ENCODE measurements around the gene PEMT.

The PEMT gene

GRCh38 chr17:17493986-17494466, 97.5 kb downstream of the PEMT start:
- H3K27ac ChIP-seq (replicated peaks), result no peak overlapping the region
- H3K27me3 ChIP-seq (ENCODE audit: insufficient read depth, poor library complexity, severe bottlenecking), result no peaks in the 10 kb centered on the region
- TF ChIP-seq GABPA (IDR thresholded peaks at IDR 0.05; ENCODE audit: low read depth) (no peak), SPI1 (IDR thresholded peaks at IDR 0.05; ENCODE audit: borderline replicate concordance, low read depth) (no peak), REST (IDR thresholded peaks at IDR 0.05; ENCODE audit: insufficient replicate concordance, low read depth) (no peak), POLR2AphosphoS5 (IDR thresholded peaks at IDR 0.05; ENCODE audit: low read depth) (no peak), CTCF (IDR thresholded peaks at IDR 0.05; ENCODE audit: insufficient read depth, low read length) (no peak)
- DNase-seq (ENCODE audit: low read depth in 1 of 2, low spot score in 1 of 2), result no peak
- no peak overlapping the region for H3K4me3 ChIP-seq (replicated peaks; ENCODE audit: insufficient read depth, low read length)

- TF ChIP-seq SPI1 (IDR thresholded peaks at IDR 0.05; ENCODE audit: borderline replicate concordance, low read depth) (no peak), GABPA (IDR thresholded peaks at IDR 0.05; ENCODE audit: low read depth) (no peak), CTCF (IDR thresholded peaks at IDR 0.05; ENCODE audit: insufficient read depth, low read length) (no peak), REST (IDR thresholded peaks at IDR 0.05; ENCODE audit: insufficient replicate concordance, low read depth) (no peak), POLR2AphosphoS5 (IDR thresholded peaks at IDR 0.05; ENCODE audit: low read depth) (no peak)
- Histone ChIP-seq H3K27me3 (ENCODE audit: insufficient read depth, poor library complexity, severe bottlenecking) (no peaks in the 10 kb centered on the region), H3K4me3 (replicated peaks; ENCODE audit: insufficient read depth, low read length) (no peak overlapping the region), H3K27ac (replicated peaks) (no peak overlapping the region)
- DNase-seq (ENCODE audit: low read depth in 1 of 2, low spot score in 1 of 2), result peak in 1 of 2 experiments; percentile 25
Observed at GRCh38 chr17:17493249-17493985, 98.1 kb downstream of the PEMT start.

- Histone ChIP-seq H3K27me3 (ENCODE audit: insufficient read depth, poor library complexity, severe bottlenecking) (no peaks in the 10 kb centered on the region), H3K27ac (replicated peaks) (no peak overlapping the region), H3K4me3 (replicated peaks; ENCODE audit: insufficient read depth, low read length) (no peak overlapping the region)
- DNase-seq (ENCODE audit: low read depth in 1 of 2, low spot score in 1 of 2), result no peak
- TF ChIP-seq CTCF (IDR thresholded peaks at IDR 0.05; ENCODE audit: insufficient read depth, low read length) (no peak), POLR2AphosphoS5 (IDR thresholded peaks at IDR 0.05; ENCODE audit: low read depth) (no peak), GABPA (IDR thresholded peaks at IDR 0.05; ENCODE audit: low read depth) (no peak), REST (IDR thresholded peaks at IDR 0.05; ENCODE audit: insufficient replicate concordance, low read depth) (no peak), SPI1 (IDR thresholded peaks at IDR 0.05; ENCODE audit: borderline replicate concordance, low read depth) (no peak)
Observed at GRCh38 chr17:17492571-17492970, 98.9 kb downstream of the PEMT start.
